Fibroblast of skin of left quadriceps (primary cell): ENCODE measurements around the gene APBA2.

Source experiments
- DNase-seq, 2 experiments: peaks; one replicate each; pipeline ENCODE4 v3.0.0-alpha.2; 2013; ENCODE audit warnings: low read depth in 2 of 2

The APBA2 gene

GRCh38 chr15:28983432-28984311, 97.9 kb downstream of the APBA2 start:
- no peak for DNase-seq

GRCh38 chr15:28984421-28985315, 98.9 kb downstream of the APBA2 start:
- DNase-seq: peak in 1 of 2 experiments; percentile 15

- DNase-seq: no peak
These were observed 99.5 kb downstream of the APBA2 start for GRCh38 chr15:28985316-28985645.

- DNase-seq: no peak
These were observed 99.9 kb downstream of the APBA2 start for GRCh38 chr15:28985691-28986090.

GRCh38 chr15:28986108-28986507, 100.3 kb downstream of the APBA2 start:
- DNase-seq: no peak

- DNase-seq: no peak
These were observed 101.0 kb downstream of the APBA2 start for GRCh38 chr15:28986726-28987125.

- DNase-seq: no peak
These were observed 101.6 kb downstream of the APBA2 start for GRCh38 chr15:28987337-28987736.

- no peak for DNase-seq
These were observed 103.6 kb downstream of the APBA2 start for GRCh38 chr15:28989239-28989830.

GRCh38 chr15:28989896-28990295, 104.1 kb downstream of the APBA2 start:
- no peak for DNase-seq

- DNase-seq: no peak
These were observed 104.6 kb downstream of the APBA2 start for GRCh38 chr15:28990390-28990789.

GRCh38 chr15:28991236-28992171, 105.7 kb downstream of the APBA2 start:
- DNase-seq: no peak

- no peak for DNase-seq
These were observed 106.6 kb downstream of the APBA2 start for GRCh38 chr15:28992336-28992864.

GRCh38 chr15:28993051-28993719, 107.4 kb downstream of the APBA2 start:
- DNase-seq: no peak

GRCh38 chr15:28993720-28994053, 107.9 kb downstream of the APBA2 start:
- DNase-seq: no peak

GRCh38 chr15:28994142-28994830, 108.5 kb downstream of the APBA2 start:
- no peak for DNase-seq

- no peak for DNase-seq
These were observed 109.2 kb downstream of the APBA2 start for GRCh38 chr15:28994831-28995596.

GRCh38 chr15:28995705-28996104, 109.9 kb downstream of the APBA2 start:
- no peak for DNase-seq

GRCh38 chr15:28996289-28996688, 110.5 kb downstream of the APBA2 start:
- DNase-seq: no peak

- DNase-seq: no peak
These were observed 111.2 kb downstream of the APBA2 start for GRCh38 chr15:28996953-28997352.
